ENCODE measurements around the gene NET1. TPM values are rescaled to one million over a fixed set of nuclear protein-coding genes. Genes with fewer than 3 reads are reported as not detected.

The NET1 gene
- total RNA-seq, 2 donors from 2014 or later = 47.3 to 64.9 TPM

- no peak overlapping the region for H3K27ac ChIP-seq (ENCODE audit: low read depth, low read length)
- H3K27me3 Mint-ChIP-seq (ENCODE audit: insufficient read depth) = no peaks in the 10 kb centered on the region
- peaks cover 19% of the 10 kb centered on the region for H3K4me1 ChIP-seq (ENCODE audit: control insufficient read depth, insufficient read depth, low read length)
- no peak for TF ChIP-seq CTCF (conservative IDR thresholded peaks at IDR 0.05)
- H3K4me1 Mint-ChIP-seq = peaks cover 22% of the 10 kb centered on the region
- WGBS, 2 experiments (ENCODE audit: insufficient coverage in 1 of 2, insufficient read length in 1 of 2) = 81 to 88% methylated on average over 5 to 14 of the region's 14 CpGs
- DNase-seq = peak; percentile 35
- no peaks in the 10 kb centered on the region for H3K9me3 Mint-ChIP-seq
- H3K36me3 ChIP-seq (ENCODE audit: control insufficient read depth, insufficient read depth, low read length) = no peaks in the 10 kb centered on the region
- H3K36me3 Mint-ChIP-seq (ENCODE audit: low read depth) = no peaks in the 10 kb centered on the region
- no peak overlapping the region for H3K4me3 Mint-ChIP-seq
- H3K9ac ChIP-seq (ENCODE audit: extremely low read depth, low read length, poor library complexity, severe bottlenecking) = no peak overlapping the region
- H3K9me3 ChIP-seq (ENCODE audit: control insufficient read depth, low read length) = peaks cover 4% of the 10 kb centered on the region
- no peak overlapping the region for H3K27ac Mint-ChIP-seq
- H3K27me3 ChIP-seq (ENCODE audit: control insufficient read depth, insufficient read depth, low read length, poor library complexity, severe bottlenecking) = no peaks in the 10 kb centered on the region
- H3K4me3 ChIP-seq (ENCODE audit: low read length) = no peak overlapping the region
Observed at GRCh38 chr10:5479481-5480161, 67.3 kb downstream of the NET1 start.

GRCh38 chr10:5480162-5480941 lies 68.0 kb downstream of the NET1 start:
- Mint-ChIP-seq H3K36me3 (ENCODE audit: low read depth) (no peaks in the 10 kb centered on the region), H3K27ac (no peak overlapping the region)

GRCh38 chr10:5481121-5481520 lies 68.8 kb downstream of the NET1 start:
- peaks cover 19% of the 10 kb centered on the region for H3K4me1 ChIP-seq (ENCODE audit: control insufficient read depth, insufficient read depth, low read length)
- peaks cover 2% of the 10 kb centered on the region for H3K27me3 Mint-ChIP-seq (ENCODE audit: insufficient read depth)
- peak; percentile 24 for DNase-seq
- no peak overlapping the region for H3K9ac ChIP-seq (ENCODE audit: extremely low read depth, low read length, poor library complexity, severe bottlenecking)
- H3K27ac ChIP-seq (ENCODE audit: low read depth, low read length) = no peak overlapping the region
- no peak for TF ChIP-seq CTCF (conservative IDR thresholded peaks at IDR 0.05)
- no peaks in the 10 kb centered on the region for H3K36me3 ChIP-seq (ENCODE audit: control insufficient read depth, insufficient read depth, low read length)
- H3K36me3 Mint-ChIP-seq (ENCODE audit: low read depth) = no peaks in the 10 kb centered on the region
- peaks cover 4% of the 10 kb centered on the region for H3K9me3 ChIP-seq (ENCODE audit: control insufficient read depth, low read length)
- no peaks in the 10 kb centered on the region for H3K9me3 Mint-ChIP-seq
- H3K27me3 ChIP-seq (ENCODE audit: control insufficient read depth, insufficient read depth, low read length, poor library complexity, severe bottlenecking) = no peaks in the 10 kb centered on the region
- no peak overlapping the region for H3K4me3 ChIP-seq (ENCODE audit: low read length)
- 95 to 96% methylated on average over 12 of the region's 12 CpGs for WGBS, 2 experiments (ENCODE audit: insufficient coverage in 1 of 2, insufficient read length in 1 of 2)
- H3K4me3 Mint-ChIP-seq = no peak overlapping the region
- no peak overlapping the region for H3K27ac Mint-ChIP-seq
- peaks cover 27% of the 10 kb centered on the region for H3K4me1 Mint-ChIP-seq

More at GRCh38 chr10:5480162-5480941, 68.0 kb downstream of the NET1 start:
- Mint-ChIP-seq H3K4me3 (no peak overlapping the region), H3K9me3 (no peaks in the 10 kb centered on the region), H3K27me3 (ENCODE audit: insufficient read depth) (peaks cover 2% of the 10 kb centered on the region), H3K4me1 (peaks cover 22% of the 10 kb centered on the region)
- H3K36me3 ChIP-seq (ENCODE audit: control insufficient read depth, insufficient read depth, low read length) = no peaks in the 10 kb centered on the region
- 88 to 96% methylated on average over 11 to 21 of the region's 21 CpGs for WGBS, 2 experiments (ENCODE audit: insufficient coverage in 1 of 2, insufficient read length in 1 of 2)
- no peaks in the 10 kb centered on the region for H3K27me3 ChIP-seq (ENCODE audit: control insufficient read depth, insufficient read depth, low read length, poor library complexity, severe bottlenecking)
- no peak overlapping the region for H3K9ac ChIP-seq (ENCODE audit: extremely low read depth, low read length, poor library complexity, severe bottlenecking)
- peak; percentile 22 for DNase-seq
- no peak for TF ChIP-seq CTCF (conservative IDR thresholded peaks at IDR 0.05)
- no peak overlapping the region for H3K27ac ChIP-seq (ENCODE audit: low read depth, low read length)
- H3K9me3 ChIP-seq (ENCODE audit: control insufficient read depth, low read length) = peaks cover 4% of the 10 kb centered on the region
- H3K4me1 ChIP-seq (ENCODE audit: control insufficient read depth, insufficient read depth, low read length) = peaks cover 19% of the 10 kb centered on the region
- H3K4me3 ChIP-seq (ENCODE audit: low read length) = no peak overlapping the region

Data from endodermal cell (in vitro differentiated cells).